Mucosa of rectum (tissue), 2 donors: Measurements from ENCODE around the gene PABPN1.

Experiments used
- H3K27ac ChIP-seq, 2 donors: one replicate each; pipeline ENCODE4 v1.7.0; 2013; ENCODE audit warnings: inconsistent platforms in 2 of 2, low read depth in 2 of 2, low read length in 2 of 2
- H3K27me3 ChIP-seq, 2 donors: one replicate each; pipeline ENCODE4 v1.7.0; 2013; ENCODE audit warnings: low read length in 2 of 2; ENCODE audit not compliant: control insufficient read depth in 2 of 2, insufficient read depth in 2 of 2
- H3K36me3 ChIP-seq, 2 donors: one replicate each; pipeline ENCODE4 v1.7.0; 2013; ENCODE audit warnings: low read length in 2 of 2; ENCODE audit not compliant: control insufficient read depth in 2 of 2, insufficient read depth in 2 of 2
- H3K4me1 ChIP-seq, 2 donors: one replicate each; pipeline ENCODE4 v1.7.0; 2013; ENCODE audit warnings: low read length in 2 of 2, mild to moderate bottlenecking in 1 of 2; ENCODE audit not compliant: control insufficient read depth in 2 of 2, insufficient read depth in 2 of 2
- H3K4me3 ChIP-seq, 2 donors: one replicate each; pipeline ENCODE4 v1.7.0; 2013; ENCODE audit warnings: low read length in 2 of 2
- H3K9ac ChIP-seq, 2 donors: one replicate each; pipeline ENCODE4 v1.7.0; 2013; ENCODE audit warnings: low read length in 2 of 2, low read depth in 1 of 2, mild to moderate bottlenecking in 1 of 2
- H3K9me3 ChIP-seq, 2 donors: one replicate each; pipeline ENCODE4 v1.7.0; 2013; ENCODE audit warnings: low read length in 2 of 2; ENCODE audit not compliant: control insufficient read depth in 2 of 2
- donor health status: healthy.
- donor health status: Normal muscosa, but diverticular disease.

PABPN1 gene

GRCh38 chr14:23327947-23328744, 6.9 kb downstream of the PABPN1 start:
- Histone ChIP-seq H3K4me1 (no peaks in the 10 kb centered on the region), H3K27ac (no peak overlapping the region), H3K27me3 (no peaks in the 10 kb centered on the region), H3K9ac (no peak overlapping the region), H3K4me3 (no peak overlapping the region), H3K9me3 (no peaks in the 10 kb centered on the region), H3K36me3 (peaks cover 16 to 20% of the 10 kb centered on the region in 2 donors)

- no peaks in the 10 kb centered on the region for H3K9me3 ChIP-seq
- H3K4me3 ChIP-seq = no peak overlapping the region
- H3K27me3 ChIP-seq = no peaks in the 10 kb centered on the region
- H3K36me3 ChIP-seq = no peaks in the 10 kb centered on the region
- H3K27ac ChIP-seq = no peak overlapping the region
- no peak overlapping the region for H3K9ac ChIP-seq
- H3K4me1 ChIP-seq = no peaks in the 10 kb centered on the region
These were observed 14.4 kb downstream of the PABPN1 start for GRCh38 chr14:23335623-23336022.

GRCh38 chr14:23339506-23340268, 18.4 kb downstream of the PABPN1 start:
- H3K9ac ChIP-seq = no peak overlapping the region
- no peak overlapping the region for H3K4me3 ChIP-seq
- H3K36me3 ChIP-seq = no peaks in the 10 kb centered on the region
- H3K27ac ChIP-seq = no peak overlapping the region
- no peaks in the 10 kb centered on the region for H3K9me3 ChIP-seq
- no peaks in the 10 kb centered on the region for H3K4me1 ChIP-seq
- no peaks in the 10 kb centered on the region for H3K27me3 ChIP-seq

- Histone ChIP-seq H3K36me3 (no peaks in the 10 kb centered on the region), H3K27ac (no peak overlapping the region), H3K4me3 (no peak overlapping the region), H3K27me3 (no peaks in the 10 kb centered on the region), H3K9ac (no peak overlapping the region), H3K9me3 (no peaks in the 10 kb centered on the region), H3K4me1 (no peaks in the 10 kb centered on the region)
These were observed 23.2 kb downstream of the PABPN1 start for GRCh38 chr14:23344481-23344880.

- Histone ChIP-seq H3K9ac (no peak overlapping the region), H3K4me1 (no peaks in the 10 kb centered on the region), H3K9me3 (no peaks in the 10 kb centered on the region), H3K36me3 (no peaks in the 10 kb centered on the region), H3K27me3 (peaks cover 2 to 9% of the 10 kb centered on the region in 2 donors), H3K27ac (no peak overlapping the region), H3K4me3 (no peak overlapping the region)
These were observed 24.9 kb downstream of the PABPN1 start for GRCh38 chr14:23345987-23346692.

- Histone ChIP-seq H3K9ac (no peak overlapping the region), H3K4me1 (peaks cover 0 to under 1% of the 10 kb centered on the region in 2 donors), H3K27ac (no peak overlapping the region), H3K9me3 (no peaks in the 10 kb centered on the region), H3K27me3 (peaks cover 8 to 16% of the 10 kb centered on the region in 2 donors), H3K36me3 (no peaks in the 10 kb centered on the region), H3K4me3 (no peak overlapping the region)
These were observed 25.6 kb downstream of the PABPN1 start for GRCh38 chr14:23346693-23347405.

GRCh38 chr14:23347406-23348296, 26.4 kb downstream of the PABPN1 start:
- no peak overlapping the region for H3K27ac ChIP-seq
- H3K4me3 ChIP-seq = no peak overlapping the region
- peaks cover 0 to 3% of the 10 kb centered on the region in 2 donors for H3K4me1 ChIP-seq
- H3K9me3 ChIP-seq = no peaks in the 10 kb centered on the region
- H3K9ac ChIP-seq = no peak overlapping the region
- H3K27me3 ChIP-seq = peaks cover 8 to 22% of the 10 kb centered on the region in 2 donors
- no peaks in the 10 kb centered on the region for H3K36me3 ChIP-seq

- Histone ChIP-seq H3K9me3 (no peaks in the 10 kb centered on the region), H3K9ac (no peak overlapping the region), H3K36me3 (no peaks in the 10 kb centered on the region), H3K27me3 (peaks cover 11 to 29% of the 10 kb centered on the region in 2 donors), H3K4me3 (no peak overlapping the region), H3K4me1 (peaks cover 3% of the 10 kb centered on the region in 2 donors), H3K27ac (no peak overlapping the region)
These were observed 27.0 kb downstream of the PABPN1 start for GRCh38 chr14:23348297-23348655.

- Histone ChIP-seq H3K9ac (no peak overlapping the region), H3K27ac (no peak overlapping the region), H3K27me3 (peaks cover 16 to 35% of the 10 kb centered on the region in 2 donors), H3K9me3 (no peaks in the 10 kb centered on the region), H3K4me3 (no peak overlapping the region), H3K4me1 (peaks cover 3% of the 10 kb centered on the region in 2 donors), H3K36me3 (no peaks in the 10 kb centered on the region)
These were observed 28.0 kb downstream of the PABPN1 start for GRCh38 chr14:23349156-23349845.
